GM12878 (cell line): Measurements from ENCODE around the gene RTN4R. TPM values are rescaled to one million over a fixed set of nuclear protein-coding genes. Genes with fewer than 3 reads are reported as not detected.

Experiments used
- ATAC-seq: fragments of 200-7000 bp; cut with Tn5 transposase; 3 replicates; pipeline ENCODE4 v1.9.1; 2020; ENCODE audit warnings: mild to moderate bottlenecking, moderate library complexity
- BruUV-seq: library from RNA; stranded (reverse); fragments of 400-500 nt; replicated peaks from 2 replicates; lab custom pipeline; 2021; lab: Mats Ljungman, UMichigan
- CTCF ChIA-PET: fragments of 300-600 bp; sonication (Branson Sonifier 250); formaldehyde crosslinking; extraction: SDS; loops from one replicate; lab custom pipeline; 2021; ENCODE audit warnings: inconsistent platforms; lab: Yijun Ruan, JAX
- POLR2A ChIA-PET: fragments of 350-600 bp; formaldehyde crosslinking; extraction: SDS; loops from one replicate; lab custom pipeline; 2021; ENCODE audit warnings: inconsistent platforms; lab: Charles Lee
- RAD21 ChIA-PET: fragments of 300-600 bp; sonication (Branson Sonifier 250); formaldehyde crosslinking; loops from one replicate; lab custom pipeline; 2023; ENCODE audit warnings: antibody characterized with exemption; ENCODE audit not compliant: unreplicated experiment; lab: Charles Lee
- SMC1A ChIA-PET: fragments of 300-600 bp; sonication (Branson Sonifier 250); formaldehyde crosslinking; loops from one replicate; lab custom pipeline; 2023; ENCODE audit not compliant: unreplicated experiment, uncharacterized antibody; lab: Charles Lee
- DNase-seq: peaks from one replicate; pipeline ENCODE4 v3.0.0-alpha.2; 2011; ENCODE audit warnings: low read depth, low spot score
- FAIRE-seq: peaks from 3 replicates; lab custom pipeline; 2011; peaks lifted over from hg19 to GRCh38; lab: Jason Lieb, UNC
- H2AFZ ChIP-seq: 2 replicates; pipeline ENCODE4 v1.6.0; 2011; ENCODE audit warnings: low read depth, low read length, control low read depth; ENCODE audit not compliant: control insufficient read depth
- H3K27ac ChIP-seq: 2 replicates; pipeline ENCODE4 v1.5.1; 2011; ENCODE audit warnings: control low read depth; ENCODE audit not compliant: control insufficient read depth, insufficient read depth
- H3K27me3 ChIP-seq, 2 experiments: replicated peaks in 1 of 2; 2 replicates each; pipeline versions ENCODE4 v1.6.0 to v1.6.1; 2011; ENCODE audit warnings: low read length in 1 of 2; ENCODE audit not compliant: control insufficient read depth in 2 of 2, insufficient read depth in 2 of 2
- H3K36me3 ChIP-seq, 2 experiments: 2 replicates each; pipeline ENCODE4 v1.5.1; 2011; ENCODE audit warnings: low read length in 1 of 2; ENCODE audit not compliant: control insufficient read depth in 2 of 2, insufficient read depth in 2 of 2
- H3K4me1 ChIP-seq: 2 replicates; pipeline ENCODE4 v1.6.1; 2011; ENCODE audit warnings: mild to moderate bottlenecking, low read length, moderate library complexity, mixed read lengths; ENCODE audit not compliant: control insufficient read depth, insufficient read depth
- H3K4me2 ChIP-seq: 2 replicates; pipeline ENCODE4 v1.6.0; 2011; ENCODE audit warnings: control low read depth; ENCODE audit not compliant: control insufficient read depth, insufficient read depth
- H3K4me3 ChIP-seq: fragments of 200-600 bp; sonication (generic); 2 replicates; pipeline ENCODE4 v1.5.1; 2016
- H3K79me2 ChIP-seq: 2 replicates; pipeline ENCODE4 v1.6.0; 2011; ENCODE audit warnings: low read length; ENCODE audit not compliant: control insufficient read depth, insufficient read depth
- H3K9ac ChIP-seq: 2 replicates; pipeline ENCODE4 v1.8.0; 2011; ENCODE audit warnings: low read length, control low read depth, mixed read lengths; ENCODE audit not compliant: control insufficient read depth, insufficient read depth
- H3K9me3 ChIP-seq: replicated peaks from 3 replicates; pipeline ENCODE4 v1.5.1; 2011; ENCODE audit warnings: mild to moderate bottlenecking, low read length; ENCODE audit not compliant: control insufficient read depth, insufficient read depth
- H4K20me1 ChIP-seq: 2 replicates; pipeline ENCODE4 v1.6.0; 2011; ENCODE audit not compliant: control insufficient read depth, insufficient read depth
- CHD4 ChIP-seq: fragments of 200-600 bp; sonication (generic); IDR thresholded peaks from 2 replicates; pipeline ENCODE4 v1.6.1; 2016; ENCODE audit warnings: mild to moderate bottlenecking
- ETV6 ChIP-seq, 2 experiments: fragments of 450-650 bp in 1 of 2; IDR thresholded peaks in 1 of 2; conservative IDR thresholded peaks in 1 of 2; 2 replicates each; pipeline ENCODE4 v1.6.1; 2014; ENCODE audit warnings: antibody characterized with exemption in 1 of 2, borderline replicate concordance in 1 of 2, low read depth in 1 of 2, mild to moderate bottlenecking in 1 of 2, moderate library complexity in 1 of 2
- FOXK2 ChIP-seq: fragments of 450-650 bp; IDR thresholded peaks from 2 replicates; pipeline ENCODE4 v1.6.1; 2017; ENCODE audit warnings: mild to moderate bottlenecking, moderate library complexity
- FOXM1 ChIP-seq: IDR thresholded peaks from 2 replicates; pipeline ENCODE4 v1.6.1; 2012; ENCODE audit warnings: low read depth, mild to moderate bottlenecking, inconsistent platforms, low read length, moderate library complexity
- LARP7 ChIP-seq: fragments of 450-650 bp; IDR thresholded peaks from 2 replicates; pipeline ENCODE4 v1.6.1; 2017; ENCODE audit warnings: mild to moderate bottlenecking
- MYB ChIP-seq: fragments of 150-350 bp; IDR thresholded peaks from 2 replicates; pipeline ENCODE4 v1.6.1; 2014; ENCODE audit warnings: mild to moderate bottlenecking, low read depth, low read length, borderline replicate concordance
- NBN ChIP-seq: fragments of 450-650 bp; IDR thresholded peaks from 2 replicates; pipeline ENCODE4 v1.6.1; 2016
- NFXL1 ChIP-seq: fragments of 450-650 bp; IDR thresholded peaks from 2 replicates; pipeline ENCODE4 v1.6.1; 2017; ENCODE audit warnings: antibody characterized with exemption, mild to moderate bottlenecking, borderline replicate concordance
- NFYA ChIP-seq: IDR thresholded peaks from 2 replicates; pipeline ENCODE4 v1.6.1; 2011; ENCODE audit warnings: low read depth, mild to moderate bottlenecking, low read length, improper control_type of control experiment, borderline replicate concordance
- NR2C1 ChIP-seq: fragments of 450-650 bp; IDR thresholded peaks from 2 replicates; pipeline ENCODE4 v1.6.1; 2017; ENCODE audit warnings: antibody characterized with exemption, mild to moderate bottlenecking, moderate library complexity
- PAX5 ChIP-seq: IDR thresholded peaks from 2 replicates; pipeline ENCODE4 v1.6.1; 2011; ENCODE audit warnings: low read depth, low read length, borderline replicate concordance
- PBX3 ChIP-seq: IDR thresholded peaks from 2 replicates; pipeline ENCODE4 v1.6.1; 2011; ENCODE audit warnings: mild to moderate bottlenecking, low read depth, low read length, moderate library complexity; ENCODE audit not compliant: insufficient replicate concordance
- PML ChIP-seq: IDR thresholded peaks from 2 replicates; pipeline ENCODE4 v1.6.1; 2012; ENCODE audit warnings: low read length, inconsistent platforms
- SP1 ChIP-seq: IDR thresholded peaks from one replicate; pipeline ENCODE4 v1.6.1; 2011; ENCODE audit warnings: low read depth, low read length
- TCF3 ChIP-seq: IDR thresholded peaks from 2 replicates; pipeline ENCODE4 v1.6.1; 2012; ENCODE audit warnings: low read depth, mild to moderate bottlenecking, low read length, borderline replicate concordance; ENCODE audit not compliant: insufficient read depth
- YBX1 ChIP-seq: fragments of 450-650 bp; IDR thresholded peaks from 2 replicates; pipeline ENCODE4 v1.6.1; 2016; ENCODE audit warnings: antibody characterized with exemption
- ZNF207 ChIP-seq: fragments of 450-650 bp; IDR thresholded peaks from 2 replicates; pipeline ENCODE4 v1.6.1; 2014; ENCODE audit warnings: antibody characterized with exemption, mild to moderate bottlenecking, borderline replicate concordance
- ZNF274 ChIP-seq: IDR thresholded peaks from one replicate; pipeline ENCODE4 v1.8.0; 2011; ENCODE audit not compliant: insufficient read length, insufficient read depth
- WGBS: methylation state at CpG from one replicate; pipeline ENCODE4 v1.1.6; 2016; ENCODE audit warnings: low lambda C conversion rate; ENCODE audit not compliant: insufficient replicate concordance, insufficient coverage; ENCODE audit errors: missing lambda C conversion rate; 5-methylcytosine and 5-hydroxymethylcytosine counted together
- in situ Hi-C: fragments of 300-500 bp; cut with MboI; formaldehyde crosslinking; loops from 9 replicates; pipeline ENCODE4 v1.14.3; 2018; ENCODE audit warnings: mixed read lengths
- intact Hi-C: fragments of 100-400 bp; cut with micrococcal nuclease; formaldehyde crosslinking; loops from one replicate; pipeline ENCODE4 v1.14.2; 2022; ENCODE audit not compliant: unreplicated experiment
- polyA plus RNA-seq, 11 experiments: library from polyadenylated mRNA; depleted of rRNA in 4 of 11; unstranded in 6 of 11; stranded (reverse) in 5 of 11; fragments of >200 nt; fragmentation: Nextera tagmentation in 4 of 11; fragmentation: Illumina TruSeq in 1 of 11; extraction: Ambion mirVana in 4 of 11; extraction: Trizol in 1 of 11; gene quantifications; 1 replicate in 1 of 11; 2 replicates in 10 of 11; pipeline versions ENCODE4 v1.2.1 to v1.2.3, GENCODE V29; 2011 to 2016; ENCODE audit warnings: inconsistent platforms in 2 of 11, missing spikeins in 2 of 11, low read depth in 1 of 11
- total RNA-seq, 4 experiments: library from RNA; depleted of rRNA in 3 of 4; stranded (reverse); fragments of >200 nt in 3 of 4; fragmentation: Illumina TruSeq in 1 of 4; extraction: Trizol in 1 of 4; gene quantifications; 2 replicates each; pipeline versions ENCODE4 v1.2.1 to v1.2.3, GENCODE V29; 2013 to 2021

Gene RTN4R
- total and polyA plus RNA-seq, 10 of the 15 experiments (the other 5 are each of a cell fraction or from before 2014, with no cell fraction given): 0.03 to 1.0 (median 0.60) TPM; not detected in 2

DNA sequence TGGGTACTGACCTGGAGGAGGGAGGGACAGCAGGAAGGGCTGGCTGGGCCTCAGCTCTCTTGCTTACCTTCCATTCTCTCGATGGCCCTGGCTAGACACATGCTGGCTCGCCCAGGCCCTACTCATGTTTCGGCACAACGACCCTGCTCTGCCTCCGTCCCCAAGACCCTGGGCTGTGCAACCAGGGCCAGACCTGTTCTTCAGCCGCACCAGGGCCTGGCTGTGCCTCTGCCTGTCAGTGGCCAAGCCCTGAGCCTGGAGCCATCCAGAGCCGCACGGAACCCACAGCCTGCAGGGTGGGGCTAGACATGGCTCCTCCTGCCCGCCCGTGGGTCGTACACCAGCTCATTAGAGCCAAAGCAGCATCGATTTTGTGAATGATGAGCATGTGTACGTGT lies 47.5 kb downstream of the RTN4R start:
- ChIA-PET POLR2A (no interaction called here), CTCF (no interaction called here), RAD21 (no interaction called here), SMC1A (no interaction called here)
- intact Hi-C loops: no loop called here
- no peaks in the 10 kb centered on the region for H3K27me3 ChIP-seq
- DNase-seq (no peak), FAIRE-seq (no peak), ATAC-seq (no peak)
- no peak overlapping the region for H2AFZ ChIP-seq
- BruUV-seq: no TSS peak
- in situ Hi-C loops: no loop called here
- H3K27ac ChIP-seq: no peak overlapping the region
- no peak overlapping the region for H3K9ac ChIP-seq
- no peaks in the 10 kb centered on the region for H3K79me2 ChIP-seq
- no peak overlapping the region for H3K4me2 ChIP-seq
- no peaks in the 10 kb centered on the region for H3K4me1 ChIP-seq
- no peak for TF ChIP-seq CHD4
- no peak for TF ChIP-seq YBX1
- no peak for TF ChIP-seq MYB
- no peak for TF ChIP-seq ZNF274
- no peak for TF ChIP-seq NFXL1
- no peak for TF ChIP-seq TCF3
- TF ChIP-seq FOXM1: no peak
- TF ChIP-seq ZNF207: no peak
- TF ChIP-seq PBX3: no peak
- TF ChIP-seq NFYA: no peak
- no peak for TF ChIP-seq PAX5
- no peak for TF ChIP-seq NR2C1
- no peak for TF ChIP-seq SP1
- no peak for TF ChIP-seq PML
- no peak for TF ChIP-seq LARP7
- TF ChIP-seq NBN: no peak
- no peak for TF ChIP-seq FOXK2
- no peak for TF ChIP-seq ETV6 (conservative IDR thresholded peaks at IDR 0.05 in 1 of 2, IDR thresholded peaks at IDR 0.05 in 1 of 2; ENCODE audit: borderline replicate concordance in 1 of 2, low read depth in 1 of 2)
- no peaks in the 10 kb centered on the region for H4K20me1 ChIP-seq
- WGBS: 37% methylated on average over 13 of the region's 13 CpGs
- H3K4me3 ChIP-seq: no peak overlapping the region
- H3K9me3 ChIP-seq: peaks cover 3% of the 10 kb centered on the region; the same call in 1 of the 3 replicates
- H3K36me3 ChIP-seq: no peaks in the 10 kb centered on the region
